GM18951 (cell line): Measurements from ENCODE around the gene MGST3.
A peak's percentile ranks its signal among the peaks of the same experiment; 100 is the strongest.

Experiments
- POLR2A ChIP-seq: IDR thresholded peaks from 4 replicates; pipeline ENCODE4 v1.6.1; 2011; ENCODE audit warnings: mild to moderate bottlenecking; ENCODE audit not compliant: insufficient read length, insufficient read depth; ENCODE audit errors: extremely low read depth
- in situ Hi-C: fragments of 300-500 bp; cut with MboI; formaldehyde crosslinking; loops from one replicate; pipeline ENCODE4 v1.12.0; 2022; ENCODE audit warnings: low sequenced_read_pairs, mixed read lengths, inconsistent platforms; ENCODE audit not compliant: unreplicated experiment

Gene MGST3

GRCh38 chr1:165630629-165631341 is at the start of gene MGST3:
Gene MGST3, plus strand, starts transcription at chr1:165631234. Its CDS starts 18,614 bp downstream, at chr1:165649848.
- in situ Hi-C loops: no loop called here
- TF ChIP-seq POLR2A: peak; percentile 74

- in situ Hi-C loops: no loop called here
- no peak for TF ChIP-seq POLR2A
These were observed 49.1 kb upstream of the MGST3 start for GRCh38 chr1:165581926-165582325.

GRCh38 chr1:165586398-165586797 is 44.6 kb upstream of the MGST3 start:
- in situ Hi-C loops: no loop called here
- no peak for TF ChIP-seq POLR2A

GRCh38 chr1:165591391-165591790 is 39.6 kb upstream of the MGST3 start:
- in situ Hi-C loops: loop anchor here (5.0 kb wide), 1 partner anchor 199 kb away; no protein-coding TSS in a partner anchor

- in situ Hi-C loops: loop anchor here (5.0 kb wide), 1 partner anchor 201 kb away; no protein-coding TSS in a partner anchor
- TF ChIP-seq POLR2A: no peak
These were observed 37.9 kb upstream of the MGST3 start for GRCh38 chr1:165592945-165593823.

GRCh38 chr1:165595246-165595938 is 35.6 kb upstream of the MGST3 start:
- in situ Hi-C loops: no loop called here
- no peak for TF ChIP-seq POLR2A

- in situ Hi-C loops: no loop called here
- TF ChIP-seq POLR2A: peak; percentile 54
These were observed 33.0 kb upstream of the MGST3 start for GRCh38 chr1:165597883-165598675.

- TF ChIP-seq POLR2A: no peak
- in situ Hi-C loops: no loop called here
These were observed 32.4 kb upstream of the MGST3 start for GRCh38 chr1:165598676-165599059.

GRCh38 chr1:165600793-165601192 is 30.2 kb upstream of the MGST3 start:
- in situ Hi-C loops: loop anchor here (10.0 kb wide), 1 partner anchor 304 kb away; no protein-coding TSS in a partner anchor
- TF ChIP-seq POLR2A: no peak

- TF ChIP-seq POLR2A: no peak
- in situ Hi-C loops: loop anchor here (10.0 kb wide), 1 partner anchor 301 kb away; no protein-coding TSS in a partner anchor
These were observed 27.2 kb upstream of the MGST3 start for GRCh38 chr1:165603810-165604209.

- in situ Hi-C loops: loop anchor here (10.0 kb wide), 1 partner anchor 300 kb away; no protein-coding TSS in a partner anchor
- TF ChIP-seq POLR2A: no peak
These were observed 25.8 kb upstream of the MGST3 start for GRCh38 chr1:165605246-165605645.

GRCh38 chr1:165606676-165607075 is 24.4 kb upstream of the MGST3 start:
- in situ Hi-C loops: loop anchor here (10.0 kb wide), 1 partner anchor 298 kb away; no protein-coding TSS in a partner anchor

GRCh38 chr1:165610866-165611265 is 20.2 kb upstream of the MGST3 start:
- in situ Hi-C loops: no loop called here
- TF ChIP-seq POLR2A: no peak

GRCh38 chr1:165612062-165612461 is 19.0 kb upstream of the MGST3 start:
- in situ Hi-C loops: no loop called here
- TF ChIP-seq POLR2A: no peak
